HCT116 (cell line): ENCODE measurements around the gene IVD. TPM values are rescaled to one million over a fixed set of nuclear protein-coding genes. Genes with fewer than 3 reads are reported as not detected.

Experiments
- ATAC-seq: fragments of 200-7000 bp; cut with Tn5 transposase; 2 replicates; pipeline ENCODE4 v1.9.1; 2020; ENCODE audit warnings: mild to moderate bottlenecking, moderate library complexity
- BruUV-seq: library from RNA; stranded (reverse); fragments of 400-500 nt; replicated peaks from 2 replicates; lab custom pipeline; 2021; lab: Mats Ljungman, UMichigan
- CTCF ChIA-PET: fragments of 300-600 bp; sonication (Branson Sonifier 250); formaldehyde crosslinking; loops from one replicate; lab custom pipeline; 2021; ENCODE audit warnings: antibody characterized with exemption; lab: Charles Lee
- POLR2A ChIA-PET: fragments of 300-600, 350-600 bp; sonication (Branson Sonifier 250); formaldehyde crosslinking; loops from one replicate; lab custom pipeline; 2021; ENCODE audit warnings: antibody characterized with exemption; lab: Charles Lee
- RAD21 ChIA-PET, 2 experiments: fragments of 300-600 bp; sonication (Branson Sonifier 250); formaldehyde crosslinking; loops; one replicate each; lab custom pipeline; 2023; ENCODE audit warnings: low total read pairs in 2 of 2; ENCODE audit not compliant: uncharacterized antibody in 2 of 2, unreplicated experiment in 2 of 2, low non-redundant PET in 1 of 2; lab: Charles Lee
- DNase-seq: peaks from one replicate; pipeline ENCODE4 v3.0.0-alpha.2; 2010; ENCODE audit warnings: low read depth, low spot score
- H2AFZ ChIP-seq: fragments of 200-600 bp; shearing (Covaris generic), sonication (generic); 2 replicates; pipeline ENCODE4 v1.6.1; 2017; ENCODE audit warnings: low read depth, mixed run types, mixed read lengths, antibody characterized with exemption, low read length; ENCODE audit not compliant: poor library complexity, severe bottlenecking
- H3K27ac ChIP-seq: 2 replicates; pipeline ENCODE4 v1.5.1; 2012; ENCODE audit warnings: low read depth, low read length
- H3K27me3 ChIP-seq: fragments of 200-600 bp; sonication (generic); 2 replicates; pipeline ENCODE4 v1.6.1; 2016; ENCODE audit warnings: mixed run types, low read length, mixed read lengths; ENCODE audit not compliant: insufficient read depth
- H3K36me3 ChIP-seq, 2 experiments: fragments of 200-500 bp in 1 of 2; fragments of 200-600 bp in 1 of 2; sonication (Bioruptor generic) in 1 of 2; sonication (generic) in 1 of 2; 2 replicates each; pipeline versions ENCODE4 v1.5.1 to v1.6.1; 2014 to 2016; ENCODE audit warnings: low read length in 2 of 2, inconsistent platforms in 1 of 2, mixed read lengths in 1 of 2, mixed run types in 1 of 2; ENCODE audit not compliant: insufficient read depth in 2 of 2, control insufficient read depth in 1 of 2
- H3K4me1 ChIP-seq, 2 experiments: fragments of 200-600 bp in 1 of 2; sonication (generic) in 1 of 2; 2 replicates each; pipeline versions ENCODE4 v1.5.1 to v1.6.1; 2012 to 2017; ENCODE audit warnings: low read length in 2 of 2, inconsistent platforms in 1 of 2, mild to moderate bottlenecking in 1 of 2, mixed read lengths in 1 of 2, mixed run types in 1 of 2, moderate library complexity in 1 of 2; ENCODE audit not compliant: insufficient read depth in 2 of 2, control insufficient read depth in 1 of 2
- H3K4me2 ChIP-seq: fragments of 200-600 bp; sonication (generic); 2 replicates; pipeline ENCODE4 v1.6.1; 2017; ENCODE audit warnings: mixed run types, low read length, mixed read lengths
- H3K4me3 ChIP-seq, 2 experiments: fragments of 200-600 bp in 1 of 2; sonication (generic) in 1 of 2; replicated peaks in 1 of 2; 2 replicates each; pipeline ENCODE4 v1.5.1; 2011 to 2016; ENCODE audit warnings: low read length in 2 of 2, control low read depth in 1 of 2, low read depth in 1 of 2, mild to moderate bottlenecking in 1 of 2, mixed read lengths in 1 of 2, mixed run types in 1 of 2
- H3K79me2 ChIP-seq: fragments of 200-600 bp; sonication (generic); 2 replicates; pipeline ENCODE4 v1.6.1; 2017; ENCODE audit warnings: mild to moderate bottlenecking, mixed run types, low read length, moderate library complexity, mixed read lengths; ENCODE audit not compliant: insufficient read depth
- H3K9ac ChIP-seq: fragments of 200-600 bp; sonication (generic); 2 replicates; pipeline ENCODE4 v1.6.1; 2016; ENCODE audit warnings: low read length, mixed read lengths
- H3K9me2 ChIP-seq: fragments of 200-600 bp; sonication (generic), shearing (Covaris generic); 2 replicates; pipeline ENCODE4 v1.6.1; 2017; ENCODE audit warnings: mixed run types, mild to moderate bottlenecking, moderate library complexity; ENCODE audit not compliant: insufficient read depth
- H3K9me3 ChIP-seq, 2 experiments: fragments of 200-500 bp in 1 of 2; fragments of 200-600 bp in 1 of 2; sonication (Bioruptor generic) in 1 of 2; sonication (generic) in 1 of 2; 2 replicates each; pipeline ENCODE4 v1.6.1; 2014 to 2017; ENCODE audit warnings: low read length in 2 of 2, mixed read lengths in 2 of 2, inconsistent platforms in 1 of 2, low read depth in 1 of 2, mild to moderate bottlenecking in 1 of 2, mixed run types in 1 of 2, moderate library complexity in 1 of 2; ENCODE audit not compliant: control insufficient read depth in 1 of 2, insufficient read depth in 1 of 2
- H4K20me1 ChIP-seq: fragments of 200-600 bp; sonication (generic), shearing (Covaris generic); 2 replicates; pipeline ENCODE4 v1.6.1; 2017; ENCODE audit warnings: mixed run types, mild to moderate bottlenecking, moderate library complexity; ENCODE audit not compliant: insufficient read depth
- ATF3 ChIP-seq: IDR thresholded peaks from 2 replicates; pipeline ENCODE4 v1.6.1; 2012
- CBX3 ChIP-seq: IDR thresholded peaks from 2 replicates; pipeline ENCODE4 v1.6.1; 2012; ENCODE audit warnings: low read depth
- CEBPB ChIP-seq: IDR thresholded peaks from 2 replicates; pipeline ENCODE4 v1.6.1; 2012; ENCODE audit warnings: low read depth
- EGR1 ChIP-seq: IDR thresholded peaks from 2 replicates; pipeline ENCODE4 v1.6.1; 2012; ENCODE audit warnings: low read depth
- EZH2phosphoT487 ChIP-seq: fragments of 200-600 bp; IDR thresholded peaks from 2 replicates; pipeline ENCODE4 v1.6.1; 2018; ENCODE audit warnings: antibody characterized with exemption, borderline replicate concordance
- MAX ChIP-seq: IDR thresholded peaks from 2 replicates; pipeline ENCODE4 v1.6.1; 2012
- RAD21 ChIP-seq: IDR thresholded peaks from 2 replicates; pipeline ENCODE4 v1.6.1; 2012; ENCODE audit warnings: low read depth, mild to moderate bottlenecking
- SIN3A ChIP-seq: IDR thresholded peaks from 2 replicates; pipeline ENCODE4 v1.6.1; 2012; ENCODE audit warnings: low read depth
- TCF7L2 ChIP-seq: IDR thresholded peaks from 2 replicates; pipeline ENCODE4 v1.7.0; 2011; ENCODE audit warnings: borderline replicate concordance, inconsistent platforms; ENCODE audit not compliant: insufficient read depth, insufficient read length; ENCODE audit errors: extremely low read depth
- YY1 ChIP-seq: IDR thresholded peaks from 2 replicates; pipeline ENCODE4 v1.6.1; 2011; ENCODE audit warnings: low read length, low read depth, moderate library complexity, mild to moderate bottlenecking; ENCODE audit not compliant: insufficient replicate concordance; ENCODE audit errors: extremely low read depth
- ZBTB33 ChIP-seq: IDR thresholded peaks from 2 replicates; pipeline ENCODE4 v1.6.1; 2011; ENCODE audit warnings: mild to moderate bottlenecking, low read length, moderate library complexity; ENCODE audit not compliant: insufficient replicate concordance; ENCODE audit errors: extremely low read depth
- intact Hi-C: fragments of 100-400 bp; cut with micrococcal nuclease; formaldehyde crosslinking; loops from 2 replicates; pipeline ENCODE4 v1.10.0; 2022
- total RNA-seq: library from RNA; stranded (reverse); gene quantifications from one replicate; pipeline ENCODE4 v1.2.1, GENCODE V29; 2021; ENCODE audit not compliant: unreplicated experiment

Gene IVD
- total RNA-seq, 1 experiment from 2014 or later, result 65.6 TPM

DNA sequence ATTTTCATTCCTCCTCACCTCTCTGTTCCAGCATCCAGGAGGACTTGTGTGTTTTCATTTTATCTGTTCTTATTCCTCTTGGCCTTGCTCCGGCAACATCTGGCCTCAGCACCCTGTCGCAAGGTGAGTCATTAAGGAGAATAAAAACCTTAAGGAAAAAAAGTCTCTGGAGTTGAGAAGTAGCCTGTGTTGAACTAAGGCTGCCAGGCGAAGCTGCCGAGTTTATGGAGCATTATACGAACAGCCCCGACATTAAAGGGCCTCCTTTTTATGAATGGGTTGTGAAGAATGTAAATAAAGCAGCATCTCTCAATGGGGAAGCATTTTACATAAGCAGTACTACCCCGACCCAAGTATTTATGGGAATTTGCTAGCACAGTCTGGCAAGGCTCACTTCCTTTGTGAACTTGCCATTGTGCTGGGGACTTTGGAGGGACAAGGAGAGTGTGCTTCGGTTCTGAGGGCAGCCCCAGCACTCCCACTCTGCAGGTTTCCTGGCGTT is 39.9 kb downstream of the IVD start:
- Histone ChIP-seq H2AFZ (no peak overlapping the region), H3K9me2 (no peaks in the 10 kb centered on the region), H3K27me3 (no peaks in the 10 kb centered on the region), H3K4me3 (no peak overlapping the region), H3K79me2 (peaks cover 79% of the 10 kb centered on the region), H4K20me1 (no peaks in the 10 kb centered on the region), H3K9me3 (no peaks in the 10 kb centered on the region), H3K36me3 (no peaks in the 10 kb centered on the region), H3K27ac (no peak overlapping the region), H3K4me2 (no peak overlapping the region), H3K9ac (no peak overlapping the region), H3K4me1 (peaks cover 18 to 27% of the 10 kb centered on the region in 2 experiments)
- ATAC-seq (no peak), DNase-seq (no peak)
- ChIA-PET POLR2A (no interaction called here), RAD21 (no interaction called here), CTCF (no interaction called here)
- intact Hi-C loops, result no loop called here
- TF ChIP-seq ZBTB33 (no peak), SIN3A (no peak), ATF3 (no peak), EZH2phosphoT487 (no peak), CBX3 (no peak), YY1 (no peak), RAD21 (no peak), EGR1 (no peak), CEBPB (no peak), MAX (no peak), TCF7L2 (no peak)
- no TSS peak for BruUV-seq
